ENCODE results near the gene TNFRSF25. TPM values are rescaled to one million over a fixed set of nuclear protein-coding genes. Genes with fewer than 3 reads are reported as not detected.

The TNFRSF25 gene
- total RNA-seq, 1 experiment from 2014 or later: 19.5 TPM

GRCh38 chr1:6450005-6450450, 15.9 kb downstream of the TNFRSF25 start (continued):
- TF ChIP-seq ZNF396 (CRISPR knock-in tag; IDR thresholded peaks at IDR 0.05; ENCODE audit: borderline replicate concordance): no peak
- TF ChIP-seq FOXK1 (CRISPR knock-in tag; IDR thresholded peaks at IDR 0.05): no peak
- no peak for TF ChIP-seq ATF1 (CRISPR knock-in tag; IDR thresholded peaks at IDR 0.05)
- no peak for TF ChIP-seq CTCF (IDR thresholded peaks at IDR 0.05)
- no peak for TF ChIP-seq CREM (CRISPR knock-in tag; IDR thresholded peaks at IDR 0.05)

GRCh38 chr1:6448749-6449631, 17.0 kb downstream of the TNFRSF25 start:
- Mint-ChIP-seq H3K27ac (0 out of 2 replicates have a peak overlapping the region, but pooled peaks have one; percentile 48), H3K4me3 (peak overlapping the region; percentile 67), H3K27me3 (ENCODE audit: low read depth) (no peaks in the 10 kb centered on the region; the same call in 1 of the 2 replicates), H3K4me1 (peaks cover 31% of the 10 kb centered on the region), H3K36me3 (peaks cover 2% of the 10 kb centered on the region; the same call in 1 of the 2 replicates), H3K9me3 (no peaks in the 10 kb centered on the region)
- ATAC-seq (peak; percentile 13), DNase-seq (ENCODE audit: low spot score) (peak; percentile 73)
- ChIA-PET POLR2A (no interaction called here), CTCF (interaction anchor here (0.6 to 6.4 kb wide), 29 partner anchors 8 to 244 kb away, joined by 3 to 85 read pairs (median 8); partner anchors contain the start of genes ACOT7, HES2, PLEKHG5 and TNFRSF25)
- TF ChIP-seq CDX4 (CRISPR knock-in tag; IDR thresholded peaks at IDR 0.05; ENCODE audit: borderline replicate concordance) (no peak), SP1 (CRISPR knock-in tag; conservative IDR thresholded peaks at IDR 0.05) (0 out of 2 replicates have a peak, but pooled peaks have one; percentile 30)

GRCh38 chr1:6447818-6448748, 17.9 kb downstream of the TNFRSF25 start:
- Mint-ChIP-seq H3K4me3 (peak overlapping the region; percentile 75), H3K4me1 (peaks cover 27% of the 10 kb centered on the region), H3K36me3 (no peaks in the 10 kb centered on the region; the same call in 1 of the 2 replicates), H3K9me3 (no peaks in the 10 kb centered on the region), H3K27me3 (ENCODE audit: low read depth) (no peaks in the 10 kb centered on the region; the same call in 1 of the 2 replicates), H3K27ac (peak overlapping the region; percentile 36; the same call in 1 of the 2 replicates)
- ChIA-PET POLR2A (no interaction called here), CTCF (interaction anchor here (0.6 to 6.4 kb wide), 36 partner anchors 9 to 336 kb away, joined by 3 to 85 read pairs (median 6); partner anchors contain the start of genes ACOT7, HES2, PLEKHG5 and TNFRSF25)
- DNase-seq (ENCODE audit: low spot score) (peak; percentile 98), ATAC-seq (peak; percentile 78)
- TF ChIP-seq GABPB1 (CRISPR knock-in tag; IDR thresholded peaks at IDR 0.05): peak; percentile 13; the same call in 1 of the 2 replicates
- no peak for TF ChIP-seq JUN (CRISPR knock-in tag; IDR thresholded peaks at IDR 0.05)
- no peak for TF ChIP-seq ZNF281 (CRISPR knock-in tag; IDR thresholded peaks at IDR 0.05)
- peak; percentile 20; the same call in 1 of the 2 replicates for TF ChIP-seq CTCF (IDR thresholded peaks at IDR 0.05)
- no peak for TF ChIP-seq ZNF396 (CRISPR knock-in tag; IDR thresholded peaks at IDR 0.05; ENCODE audit: borderline replicate concordance)
- TF ChIP-seq RELA (CRISPR knock-in tag; IDR thresholded peaks at IDR 0.05; ENCODE audit: borderline replicate concordance): no peak
- no peak for TF ChIP-seq ZNF532 (CRISPR knock-in tag; IDR thresholded peaks at IDR 0.05; ENCODE audit: borderline replicate concordance)
- TF ChIP-seq EMX1 (CRISPR knock-in tag; IDR thresholded peaks at IDR 0.05): no peak
- no peak for TF ChIP-seq ZNF263 (CRISPR knock-in tag; IDR thresholded peaks at IDR 0.05; ENCODE audit: low read depth)
- TF ChIP-seq TEAD1 (CRISPR knock-in tag; IDR thresholded peaks at IDR 0.05): 0 out of 2 replicates have a peak, but pooled peaks have one; percentile 10
- 0 out of 2 replicates have a peak, but pooled peaks have one; percentile 58 for TF ChIP-seq MAX (CRISPR knock-in tag; IDR thresholded peaks at IDR 0.05)
